HG02981 (cell line): ENCODE data around the gene MAGI1.

Experiments used
- ATAC-seq: cut with Tn5 transposase; IDR thresholded peaks from one replicate; pipeline ENCODE4 v1.9.1; 2021; ENCODE audit warnings: mild to moderate bottlenecking, moderate library complexity; ENCODE audit not compliant: unreplicated experiment

Gene MAGI1

DNA sequence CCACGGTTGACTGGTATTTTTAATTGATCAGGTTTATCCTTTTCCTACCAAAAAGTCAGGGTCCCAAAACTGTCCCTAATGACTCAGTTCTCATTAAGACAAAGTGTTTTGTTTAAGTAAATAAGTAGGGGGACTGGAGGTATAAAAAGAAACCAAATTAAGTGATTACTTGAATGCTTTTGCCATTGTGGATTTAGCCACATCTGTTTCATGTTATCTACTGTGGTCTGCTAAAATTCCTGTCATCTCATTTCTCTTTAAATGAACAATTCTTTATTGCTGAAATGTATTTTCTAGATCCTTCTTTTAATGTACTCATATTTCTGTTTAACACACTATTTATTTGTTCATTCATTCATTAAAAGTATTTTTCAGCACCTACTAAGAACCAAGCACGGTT, 725.1 kb downstream of the MAGI1 start:
- no peak for ATAC-seq

DNA sequence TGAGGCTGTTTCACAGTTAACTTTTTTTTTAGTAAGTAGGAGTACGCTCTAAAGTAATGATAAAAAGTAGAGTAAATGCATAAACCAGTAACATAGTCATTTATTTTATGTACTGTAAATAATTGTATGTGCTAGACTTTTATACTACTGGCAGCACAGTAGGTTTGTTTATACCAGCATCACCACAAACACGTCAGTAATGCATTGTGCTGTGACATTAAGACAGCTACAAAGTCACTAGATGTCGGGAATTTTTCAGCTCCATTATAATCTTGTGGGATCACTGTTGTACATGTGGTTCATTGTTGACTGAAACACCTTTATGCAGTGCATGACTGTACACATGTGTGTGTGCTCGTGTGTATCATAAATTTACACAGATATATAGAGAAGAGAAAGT, 732.9 kb downstream of the MAGI1 start:
- ATAC-seq = no peak
